Forelimb muscle (tissue), 1 donor: ENCODE results near the gene H2BK1. TPM values are rescaled to one million over a fixed set of nuclear protein-coding genes. Genes with fewer than 3 reads are reported as not detected.

Experiments used
- DNase-seq: peaks from one replicate; pipeline ENCODE4 v3.0.0-alpha.2; 2013; ENCODE audit warnings: low read depth
- polyA plus RNA-seq: library from polyadenylated mRNA; unstranded; fragments of 120-200 nt; gene quantifications from one replicate; pipeline ENCODE4 v1.2.1, GENCODE V29; 2013; ENCODE audit not compliant: insufficient read length

The H2BK1 gene
- polyA plus RNA-seq, 1 donor, result not detected

DNA sequence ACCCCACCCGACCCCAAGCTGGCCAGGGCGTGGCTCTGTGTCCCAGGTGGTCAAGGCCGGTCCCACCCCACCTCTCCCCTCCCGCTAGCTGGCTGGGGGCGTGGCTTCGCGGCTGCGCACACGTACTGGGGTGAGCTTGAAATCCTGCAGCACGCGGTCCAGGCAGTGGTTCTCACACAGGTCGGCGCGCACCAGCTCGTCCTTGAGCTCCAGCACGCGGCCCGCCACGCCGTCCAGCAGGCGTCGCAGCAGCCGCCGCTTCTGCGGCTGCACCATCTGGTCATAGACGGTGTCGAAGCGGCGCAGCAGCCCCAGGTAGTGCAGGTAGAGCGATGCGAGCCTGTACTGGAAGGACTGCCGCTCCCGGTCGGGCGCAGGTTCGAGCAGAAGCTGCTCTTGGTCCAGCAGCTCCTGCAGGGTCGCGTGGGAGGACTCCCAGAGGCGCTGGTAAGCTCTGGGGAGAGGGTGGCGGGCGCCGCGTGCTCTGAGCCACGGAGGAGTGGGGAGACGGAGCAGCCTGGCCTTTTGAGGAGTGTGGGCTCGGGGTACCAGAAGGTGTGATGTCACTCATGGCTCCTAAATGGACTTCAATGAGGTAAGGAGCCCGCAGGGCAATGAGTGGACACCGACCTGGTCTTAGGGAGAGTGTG, 5.8 kb downstream of the H2BK1 start:
- no peak for DNase-seq

DNA sequence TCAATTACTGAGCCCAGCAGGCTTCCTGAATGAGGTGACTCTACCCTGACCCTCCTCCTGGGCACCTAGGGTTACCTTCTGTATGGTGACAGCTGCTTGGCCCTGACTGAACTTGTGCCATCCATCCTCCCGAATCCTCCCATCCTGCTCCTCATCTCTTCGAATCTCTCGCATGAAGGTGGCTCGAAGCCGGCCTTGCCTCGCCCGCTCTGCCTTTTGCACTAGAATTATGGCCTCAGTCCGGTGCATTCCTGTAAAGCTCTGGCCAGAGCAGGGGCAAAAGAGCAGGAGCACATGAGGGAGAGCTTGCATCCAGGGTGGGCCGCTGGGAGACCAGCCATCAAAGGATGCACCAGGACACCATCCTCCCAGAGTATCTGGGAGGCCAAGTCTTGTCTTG, 7.5 kb downstream of the H2BK1 start:
- no peak for DNase-seq

DNA sequence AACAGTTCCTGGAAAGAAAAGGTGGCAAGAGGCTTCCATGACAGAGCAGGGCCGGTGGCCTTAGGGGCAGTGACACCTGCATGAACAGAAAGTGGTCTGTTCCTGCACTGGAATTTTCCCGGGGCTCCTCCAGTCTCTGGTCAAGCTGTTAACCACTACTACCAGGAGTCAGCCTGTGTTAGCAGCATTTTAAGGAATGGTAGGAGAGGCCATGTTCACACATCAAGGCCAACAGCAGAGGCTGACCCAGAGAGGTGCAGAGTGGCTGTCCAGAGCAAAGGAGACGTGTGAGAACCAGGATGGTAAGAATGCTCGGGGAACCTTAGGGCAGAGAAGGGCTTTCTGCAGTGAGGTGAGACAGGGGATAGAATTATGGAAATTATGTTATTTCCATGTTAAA, 8.5 kb downstream of the H2BK1 start:
- no peak for DNase-seq

DNA sequence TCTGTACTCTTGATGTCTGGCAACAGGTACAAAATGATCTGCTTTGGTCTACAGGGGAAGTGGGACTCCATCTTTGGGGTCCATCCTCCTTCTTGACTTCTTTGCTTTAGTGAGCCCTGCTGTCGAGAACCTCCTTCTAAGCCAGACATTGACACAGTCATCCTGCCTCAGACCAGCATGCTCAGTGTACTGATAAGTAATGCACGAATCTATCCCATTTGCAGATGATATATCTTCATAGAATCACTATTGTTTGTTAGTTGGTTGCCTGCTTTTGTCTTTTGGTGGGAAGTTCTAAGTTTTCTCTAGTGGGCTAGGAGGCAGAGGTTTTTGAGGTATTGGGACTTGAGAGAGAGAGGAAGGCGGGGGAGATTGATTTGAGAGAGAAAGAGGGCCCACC, 8.9 kb downstream of the H2BK1 start:
- no peak for DNase-seq

DNA sequence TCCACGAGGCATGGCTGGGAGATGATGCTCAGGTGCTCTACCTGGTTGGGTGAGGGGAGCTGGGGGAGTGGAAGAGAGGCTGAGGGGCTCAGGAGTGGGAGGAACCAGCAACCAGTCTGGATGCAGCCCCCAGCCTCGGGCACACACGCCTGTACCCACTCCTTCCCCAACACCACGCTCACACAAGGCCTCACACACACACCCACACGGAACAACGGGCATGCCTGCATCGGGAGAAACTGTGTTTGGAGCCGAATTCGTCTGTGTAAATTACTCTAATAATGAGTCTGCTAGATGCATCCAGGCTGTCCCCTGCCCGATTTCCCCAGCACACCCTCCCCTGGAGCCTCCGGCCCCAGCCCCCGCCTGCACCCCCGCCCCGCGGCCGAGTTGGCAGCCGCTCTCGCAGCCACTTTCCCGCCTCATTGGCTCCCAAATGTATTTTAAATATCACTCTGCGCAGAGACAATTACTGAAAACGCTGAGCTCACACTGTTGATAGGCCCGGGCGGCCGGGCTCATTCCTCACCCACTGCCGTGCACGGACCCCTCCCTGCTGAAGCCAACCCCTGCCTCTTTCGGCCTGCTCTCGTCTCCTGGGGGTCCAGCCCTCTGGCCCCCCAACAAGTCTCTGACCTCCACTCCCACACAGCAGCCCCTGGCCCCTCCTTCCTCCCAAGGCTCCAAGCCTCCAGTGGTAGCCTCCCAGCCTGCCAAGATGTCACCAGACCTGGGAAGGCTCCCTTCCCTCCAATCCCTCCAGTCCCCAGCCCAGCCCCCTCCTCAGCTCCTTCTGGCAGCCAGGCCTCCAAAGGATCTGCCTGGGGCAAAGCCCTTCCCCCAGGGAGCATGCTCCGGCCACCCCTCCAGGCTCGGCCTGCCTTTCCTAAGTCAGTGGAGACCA, 11.1 kb downstream of the H2BK1 start:
- no peak for DNase-seq

DNA sequence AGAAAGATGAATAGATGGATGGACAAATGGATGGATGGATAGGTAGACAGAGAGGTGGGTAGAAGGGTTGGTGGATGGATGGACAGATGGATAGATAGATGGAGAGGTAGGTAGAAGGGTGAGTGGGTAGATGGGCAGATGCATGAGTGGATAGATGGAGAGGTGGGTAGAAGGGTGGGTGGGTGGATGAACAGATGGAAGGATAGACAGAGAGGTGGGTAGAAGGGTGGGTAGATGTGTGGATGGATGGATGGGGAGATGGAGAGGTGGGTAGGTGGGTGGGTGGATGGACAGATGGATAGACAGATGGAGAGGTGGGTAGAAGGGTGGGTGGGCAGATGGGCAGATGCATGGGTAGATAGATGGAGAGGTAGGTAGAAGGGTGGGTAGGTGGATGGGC, 12.4 kb downstream of the H2BK1 start:
- DNase-seq, result no peak

DNA sequence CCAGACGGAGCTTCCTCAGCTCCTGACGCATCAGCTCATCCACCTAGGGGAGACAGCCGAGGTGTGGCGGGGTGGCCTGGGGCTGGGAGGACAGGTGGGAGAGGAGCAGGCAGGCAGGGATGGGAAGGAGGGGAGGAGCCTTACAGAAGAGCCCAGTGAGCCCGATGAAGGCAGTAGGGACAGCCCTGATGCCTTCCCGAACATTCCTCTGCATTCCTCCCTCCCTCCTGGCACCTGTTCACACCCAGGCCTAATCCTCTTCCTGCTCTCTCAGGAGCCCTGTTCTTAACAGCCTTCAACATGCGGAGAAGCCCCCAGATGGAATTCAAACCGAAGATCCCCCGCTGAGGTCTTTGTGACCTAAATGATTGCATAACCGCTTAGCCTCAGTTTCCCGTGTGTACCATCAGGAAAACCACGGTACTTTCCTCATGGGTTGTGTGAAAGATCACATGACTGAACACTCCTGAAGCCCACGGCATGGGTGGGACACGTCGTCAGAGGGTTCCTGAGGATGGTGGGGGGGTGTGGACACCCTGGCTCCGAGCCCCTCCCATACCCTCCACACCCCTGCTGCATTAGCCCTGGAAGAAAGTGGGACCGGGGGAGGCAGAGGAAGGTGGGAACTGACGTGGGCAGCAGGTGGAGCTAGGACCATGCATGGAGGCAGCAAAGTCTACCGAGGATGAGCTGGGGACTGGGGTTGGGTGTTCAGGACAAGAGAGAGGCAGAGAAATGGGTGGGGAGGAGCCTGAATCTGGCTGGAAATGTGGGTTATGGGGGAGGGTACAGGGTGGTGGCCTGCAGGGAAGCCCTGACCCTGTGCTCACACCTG, 14.5 kb downstream of the H2BK1 start:
- DNase-seq, result no peak

DNA sequence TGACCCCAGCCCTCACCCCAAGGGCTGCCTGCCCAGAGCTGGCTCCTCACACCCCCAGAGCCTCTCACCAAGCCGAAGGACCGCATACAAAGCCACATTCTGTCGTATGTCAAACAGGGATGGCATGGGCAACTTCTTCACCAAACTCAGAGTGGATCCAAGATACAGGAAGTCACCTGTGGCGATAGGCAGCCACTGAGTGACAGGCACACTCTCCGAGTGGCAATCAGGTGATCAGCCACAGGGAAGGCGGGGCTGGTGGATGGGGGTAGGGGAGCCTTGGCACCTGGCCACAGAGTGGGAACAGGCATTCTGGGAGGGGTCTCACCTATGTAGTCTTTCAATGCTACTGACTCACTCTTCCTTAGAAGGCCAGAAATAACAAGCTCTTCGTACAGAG, 16.1 kb downstream of the H2BK1 start:
- no peak for DNase-seq

DNA sequence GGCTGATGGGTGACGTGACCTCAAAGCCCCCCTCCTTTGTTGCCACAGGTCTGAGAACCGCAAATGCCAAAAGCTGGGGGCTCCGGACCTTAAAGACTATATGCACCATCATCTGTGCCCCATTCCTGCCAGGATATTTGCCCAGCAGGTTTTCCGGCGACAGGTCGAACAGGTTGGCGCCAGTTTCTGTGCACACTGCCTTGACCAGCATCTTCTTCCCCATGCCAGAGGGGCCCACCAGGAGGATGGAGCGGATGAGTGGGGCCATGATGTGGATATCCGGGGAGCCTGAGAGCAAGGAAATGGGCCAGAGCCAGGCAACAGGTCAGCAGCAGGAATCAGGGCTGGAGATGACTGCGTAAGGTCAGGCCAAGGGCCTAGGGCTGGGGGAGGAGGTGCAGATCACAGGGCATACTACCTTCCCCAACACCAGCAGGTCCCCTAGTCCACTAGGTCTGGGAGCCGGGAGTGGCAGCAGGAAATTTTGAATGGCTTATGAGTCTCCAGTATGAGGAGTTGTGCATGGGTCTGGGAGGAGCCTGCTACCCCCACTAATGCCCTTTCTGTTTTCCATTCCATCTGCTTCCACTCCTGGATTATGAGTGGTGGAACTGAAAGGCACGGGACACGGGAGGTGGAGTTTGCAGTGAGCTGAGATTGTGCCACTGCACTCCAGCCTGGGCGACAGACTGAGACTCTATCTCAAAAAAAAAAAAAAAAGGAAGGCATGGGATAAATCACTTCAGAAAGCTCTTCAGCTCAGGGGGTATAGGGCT, 16.9 kb downstream of the H2BK1 start:
- DNase-seq, result no peak

DNA sequence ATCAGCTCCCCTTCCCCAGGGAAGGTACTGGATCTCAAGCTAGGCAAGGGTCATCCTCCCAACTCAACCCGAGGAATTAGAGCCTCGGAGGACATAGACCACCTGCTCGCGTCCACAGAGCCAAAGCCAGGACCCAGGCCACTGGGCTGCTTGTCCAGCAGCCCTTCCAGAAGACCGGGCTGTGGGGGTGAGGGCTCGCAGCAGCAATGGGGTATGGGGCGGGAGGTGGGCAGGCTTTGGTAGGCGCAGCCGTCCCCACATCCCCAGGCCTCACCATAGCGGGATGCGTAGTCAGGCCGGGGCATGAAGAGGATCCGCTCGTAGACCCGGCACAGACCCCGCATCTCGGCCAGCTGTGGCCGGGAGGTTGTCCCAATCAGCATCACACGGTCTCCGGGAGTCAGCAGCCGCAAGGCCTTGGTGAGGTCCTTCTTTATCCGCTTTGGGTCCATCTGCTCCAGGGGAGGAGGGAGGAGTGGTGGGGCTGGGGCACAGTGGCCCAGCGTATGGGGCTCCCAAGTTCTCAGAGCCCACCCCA, 18.2 kb downstream of the H2BK1 start:
- DNase-seq, result no peak

DNA sequence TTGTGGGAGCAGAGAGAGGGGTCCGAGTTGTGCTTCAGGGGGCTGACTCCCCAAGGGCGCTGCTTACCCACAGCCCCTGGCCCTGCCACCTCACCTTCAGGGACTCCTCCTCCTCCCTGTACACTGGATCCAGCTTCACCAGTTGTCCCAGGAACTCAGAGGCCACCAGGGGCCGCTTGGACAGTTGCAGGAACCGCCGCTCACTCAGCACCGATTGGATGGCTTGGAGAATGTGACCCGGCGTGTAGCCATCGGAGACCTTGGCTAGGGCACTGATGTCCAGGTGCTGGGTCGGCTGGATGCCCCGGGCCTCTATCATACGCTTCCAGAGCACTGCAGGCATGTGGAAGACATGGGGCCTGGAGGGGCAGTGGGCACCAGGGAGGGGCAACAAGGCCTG, 18.7 kb downstream of the H2BK1 start:
- DNase-seq, result no peak

DNA sequence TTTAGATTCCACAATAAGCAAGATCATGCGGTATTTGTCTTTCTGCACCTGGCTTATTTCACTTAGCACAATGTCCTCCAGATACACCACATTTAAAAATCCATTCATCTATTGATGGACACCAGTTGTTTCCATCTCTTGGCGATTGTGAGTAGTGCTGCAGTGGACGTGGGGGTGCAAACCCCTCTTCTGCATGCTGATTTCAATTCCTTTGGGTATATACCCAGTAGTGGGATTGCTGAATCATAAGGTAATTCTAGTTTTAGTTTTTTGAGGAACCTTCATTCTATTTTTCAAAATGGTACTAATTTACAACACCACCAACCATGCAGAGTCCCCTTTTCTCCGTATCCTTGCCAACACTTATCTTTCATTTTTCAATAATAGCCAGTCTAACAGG, 21.2 kb downstream of the H2BK1 start:
- no peak for DNase-seq

DNA sequence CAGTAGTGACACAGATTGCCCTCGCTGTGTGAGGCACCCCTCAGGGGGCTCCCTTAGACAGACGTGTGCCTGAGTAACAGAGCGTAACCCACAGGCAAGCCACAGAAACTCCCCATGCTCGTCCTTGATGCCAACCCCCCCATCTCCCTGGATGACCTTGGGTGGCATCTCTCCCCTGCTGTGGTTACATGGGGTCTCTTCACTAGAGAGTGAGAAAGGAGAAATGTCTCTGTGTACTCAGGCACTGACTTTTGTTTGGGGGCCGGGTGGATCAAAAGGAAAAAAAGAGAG, 22.1 kb downstream of the H2BK1 start:
- no peak for DNase-seq

DNA sequence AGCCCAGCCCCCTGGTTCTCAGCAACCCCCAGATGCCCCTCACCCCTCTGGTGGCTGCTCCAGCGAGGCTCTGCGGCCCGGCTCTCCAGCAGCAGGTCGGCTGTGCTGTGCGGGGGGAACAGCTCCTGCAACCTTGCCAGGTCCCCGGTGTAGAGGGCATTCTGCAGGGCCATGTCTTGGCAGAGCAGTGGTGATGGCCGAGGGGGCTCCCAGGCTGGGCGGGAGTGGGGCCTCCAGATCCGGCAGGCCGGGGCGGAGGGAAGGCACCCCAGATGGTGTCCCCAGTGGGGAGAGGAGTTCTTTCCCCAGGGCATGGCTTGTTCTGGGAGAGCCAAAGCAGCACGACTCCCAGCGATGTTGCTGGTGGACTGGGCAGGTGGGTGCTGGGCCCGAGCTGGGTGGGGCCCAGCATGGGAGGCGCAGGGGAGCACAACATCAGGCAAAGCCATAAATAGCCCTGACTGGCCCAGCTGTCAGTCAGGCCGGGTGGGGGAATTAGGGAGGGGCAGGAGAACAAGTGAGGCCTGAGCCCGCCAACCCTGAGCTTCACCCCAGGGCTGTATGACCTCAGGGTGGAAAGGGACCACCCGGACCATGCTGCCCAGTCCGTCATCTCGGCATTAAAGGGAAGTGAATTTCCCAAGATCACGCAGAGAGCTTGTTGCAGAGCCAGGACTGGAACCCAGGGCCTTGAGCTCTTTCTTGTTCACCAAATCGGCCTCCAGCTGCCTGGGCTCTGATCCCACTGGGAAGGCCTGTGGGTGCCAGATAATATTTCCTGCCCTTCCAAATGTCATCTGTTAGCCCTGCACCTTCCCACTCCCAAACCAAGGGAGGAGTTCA, 22.7 kb downstream of the H2BK1 start:
- DNase-seq, result no peak

DNA sequence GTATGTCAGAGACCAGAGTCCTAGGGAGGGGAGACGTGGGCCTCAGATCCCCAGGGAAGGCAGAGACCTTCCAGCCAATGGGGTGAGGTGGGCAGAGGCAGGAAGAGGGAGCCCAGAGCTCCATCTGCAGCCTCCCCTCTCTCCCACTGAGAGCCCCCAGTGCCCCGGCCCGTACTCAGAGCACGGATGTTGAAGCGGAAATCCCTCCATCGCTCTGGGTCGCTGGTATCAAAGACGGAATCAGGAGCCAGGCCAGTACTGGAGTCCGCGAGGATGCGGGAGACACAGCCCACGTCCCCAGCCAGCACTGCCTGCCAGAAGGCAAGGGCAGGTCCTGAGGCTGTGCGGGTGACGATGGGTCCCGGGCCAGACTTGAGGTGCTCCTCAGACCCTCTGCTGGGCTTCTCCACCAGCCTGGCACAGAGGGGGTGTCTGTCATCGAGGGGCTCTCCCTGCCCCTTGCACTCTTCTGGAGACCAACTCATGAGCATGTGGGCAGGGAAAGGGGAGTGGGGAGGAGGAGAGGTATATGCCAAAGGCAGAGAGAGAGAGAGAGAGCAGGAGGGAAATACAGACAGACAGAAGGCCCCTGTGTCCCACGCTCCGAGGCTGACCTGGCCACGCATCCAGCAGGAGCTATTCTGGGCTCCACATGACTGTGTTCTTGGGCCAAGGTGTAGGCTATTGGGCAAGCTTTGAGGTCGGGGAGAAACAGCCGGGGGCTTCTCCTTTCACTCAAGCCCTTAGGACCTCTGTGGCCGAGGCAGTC, 23.5 kb downstream of the H2BK1 start, which contains the start of gene ASB10:
ASB10 (minus strand) TSS at position 611 of the 769 bp plus-strand sequence; CDS start at position 491, 120 bp downstream.
- DNase-seq, result no peak

DNA sequence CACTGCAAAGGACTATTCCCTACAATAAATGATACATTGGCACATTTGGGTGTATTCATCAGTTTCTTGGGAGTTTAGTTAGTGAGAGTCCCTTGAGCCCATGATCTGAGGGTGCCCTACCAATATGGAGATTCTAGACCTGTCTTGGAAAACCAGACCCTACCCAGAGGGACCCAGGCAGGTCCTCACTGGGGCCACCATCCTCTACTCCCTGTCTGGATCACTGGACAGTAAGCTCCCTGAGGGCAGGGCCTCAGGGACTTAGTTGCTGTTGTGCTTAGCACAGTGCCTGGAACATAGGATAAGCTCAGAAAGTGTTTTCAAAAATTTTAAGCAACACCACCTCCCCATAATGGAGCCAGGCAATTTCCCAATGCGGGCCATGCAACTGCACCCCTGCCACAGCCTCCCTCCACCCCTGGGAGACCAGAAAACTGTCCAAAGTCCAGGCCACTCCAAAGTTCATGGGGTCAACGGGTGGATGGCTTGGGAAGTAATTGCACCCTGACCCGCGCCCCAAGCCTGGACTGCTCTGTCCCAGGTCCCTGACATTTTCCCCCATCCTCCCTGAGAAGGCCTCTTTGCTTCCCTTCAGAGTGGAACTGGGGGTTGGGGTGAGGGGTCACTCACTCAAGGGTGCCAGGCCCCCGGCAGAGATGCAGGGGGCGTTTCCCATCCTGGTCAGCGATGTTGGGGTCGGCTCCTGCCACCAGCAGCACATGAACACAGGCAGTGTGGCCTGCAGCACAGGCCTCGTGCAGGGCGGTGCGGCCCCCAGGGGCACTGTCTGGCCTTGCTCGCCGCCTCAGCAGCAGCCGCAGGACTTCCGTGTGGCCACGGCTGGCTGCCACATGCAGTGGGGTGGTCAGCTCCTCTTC, 24.3 kb downstream of the H2BK1 start:
- DNase-seq, result no peak

DNA sequence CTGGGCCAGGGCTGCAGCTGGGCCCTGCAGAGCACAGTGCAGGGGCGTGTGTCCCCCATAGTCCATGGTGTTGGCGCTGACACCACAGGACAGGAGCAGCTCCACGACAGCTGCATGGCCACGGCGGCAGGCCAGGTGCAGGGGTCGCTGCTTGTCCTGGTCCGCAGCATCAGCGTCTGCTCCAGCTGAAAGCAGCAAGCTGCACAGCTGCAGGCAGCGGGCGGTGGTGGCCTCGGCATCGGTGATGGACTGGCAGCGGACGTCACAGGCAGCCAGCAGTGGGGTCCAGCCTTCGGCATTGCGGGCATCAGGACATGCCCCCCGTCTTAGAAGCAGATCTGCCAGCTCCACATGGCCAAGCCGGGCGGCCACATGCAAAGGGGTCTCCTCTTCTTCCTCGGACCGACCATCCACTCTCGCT, 29.3 kb downstream of the H2BK1 start:
- DNase-seq, result no peak

DNA sequence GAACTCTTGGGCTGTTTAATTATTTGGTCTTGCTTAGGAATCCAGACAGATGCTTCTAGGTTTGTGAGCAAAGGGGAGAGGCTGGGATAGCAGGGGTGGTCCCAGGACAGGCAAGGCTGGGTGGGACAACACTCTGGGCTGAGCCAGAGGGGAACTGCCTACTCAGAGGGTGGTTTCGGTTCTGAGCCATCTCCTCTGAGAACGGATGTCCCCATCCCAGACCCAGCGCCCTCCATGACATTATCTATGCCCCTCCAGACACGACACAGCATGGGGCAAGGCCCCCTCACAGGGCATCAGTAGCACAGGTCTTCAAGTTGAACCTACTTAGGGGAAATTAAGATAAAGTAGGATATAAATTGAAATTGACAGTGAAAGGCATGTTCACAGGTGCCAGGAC, 30.3 kb downstream of the H2BK1 start:
- DNase-seq, result no peak
